Osteoblast (primary cell): ENCODE measurements around the gene ATP9A. TPM values are rescaled to one million over a fixed set of nuclear protein-coding genes. Genes with fewer than 3 reads are reported as not detected.

ENCODE experiments used
- DNase-seq: peaks from one replicate; pipeline ENCODE4 v3.0.0; 2011; ENCODE audit warnings: low spot score, mixed read lengths; ENCODE audit not compliant: insufficient read length; ENCODE audit errors: missing footprints
- H2AFZ ChIP-seq: 2 replicates; pipeline ENCODE4 v1.6.0; 2011; ENCODE audit warnings: mild to moderate bottlenecking, low read length
- H3K27ac ChIP-seq: 2 replicates; pipeline ENCODE4 v1.5.1; 2011; ENCODE audit warnings: mild to moderate bottlenecking, low read depth, low read length, moderate library complexity
- H3K27me3 ChIP-seq: 2 replicates; pipeline ENCODE4 v1.6.0; 2012; ENCODE audit warnings: mild to moderate bottlenecking, control low read depth, inconsistent platforms, low read length, moderate library complexity; ENCODE audit not compliant: insufficient read depth
- H3K36me3 ChIP-seq: 2 replicates; pipeline ENCODE4 v1.5.1; 2011; ENCODE audit warnings: mild to moderate bottlenecking, low read length, control low read depth, moderate library complexity; ENCODE audit not compliant: insufficient read depth
- H3K4me1 ChIP-seq: 2 replicates; pipeline ENCODE4 v1.5.1; 2011; ENCODE audit warnings: mild to moderate bottlenecking, low read length, control low read depth, moderate library complexity; ENCODE audit not compliant: insufficient read depth
- H3K4me2 ChIP-seq: 2 replicates; pipeline ENCODE4 v1.6.0; 2011; ENCODE audit warnings: mild to moderate bottlenecking, low read length; ENCODE audit not compliant: insufficient read depth
- H3K4me3 ChIP-seq: fragments of 200-600 bp; sonication (generic); 3 replicates; pipeline ENCODE4 v1.5.1; 2012; ENCODE audit warnings: mild to moderate bottlenecking, low read length, inconsistent platforms; ENCODE audit not compliant: insufficient read depth
- H3K79me2 ChIP-seq: 2 replicates; pipeline ENCODE4 v1.6.0; 2012; ENCODE audit warnings: mild to moderate bottlenecking, low read length, control low read depth, inconsistent platforms; ENCODE audit not compliant: insufficient read depth
- H3K9me3 ChIP-seq: 2 replicates; pipeline ENCODE4 v1.5.1; 2011; ENCODE audit warnings: low read depth, low read length, control low read depth
- H4K20me1 ChIP-seq: 2 replicates; pipeline ENCODE4 v1.6.0; 2012; ENCODE audit warnings: mild to moderate bottlenecking, low read length, control low read depth; ENCODE audit not compliant: insufficient read depth
- CTCF ChIP-seq: IDR thresholded peaks from 2 replicates; pipeline ENCODE4 v1.5.1; 2011; ENCODE audit warnings: mild to moderate bottlenecking, low read depth, low read length, moderate library complexity; ENCODE audit errors: extremely low read depth
- total RNA-seq: library from RNA; depleted of rRNA; stranded (reverse); fragments of >200 nt; gene quantifications from 2 replicates; pipeline ENCODE4 v1.2.3, GENCODE V29; 2012

The ATP9A gene
- total RNA-seq, 1 donor = 48.9 TPM

- H3K27ac ChIP-seq = no peak overlapping the region
- H4K20me1 ChIP-seq = no peaks in the 10 kb centered on the region
- H3K27me3 ChIP-seq = peaks cover 42% of the 10 kb centered on the region
- DNase-seq = no peak
- peaks cover 13% of the 10 kb centered on the region for H3K4me1 ChIP-seq
- H3K36me3 ChIP-seq = no peaks in the 10 kb centered on the region
- TF ChIP-seq CTCF = no peak
- no peaks in the 10 kb centered on the region for H3K9me3 ChIP-seq
- H3K4me2 ChIP-seq = no peak overlapping the region
- H3K79me2 ChIP-seq = no peaks in the 10 kb centered on the region
- no peak overlapping the region for H2AFZ ChIP-seq
- no peak overlapping the region for H3K4me3 ChIP-seq
These were observed 31.2 kb upstream of the ATP9A start for GRCh38 chr20:51799401-51799860.

- no peak for TF ChIP-seq CTCF
- no peaks in the 10 kb centered on the region for H3K79me2 ChIP-seq
- H2AFZ ChIP-seq = no peak overlapping the region
- H3K4me1 ChIP-seq = peaks cover 7% of the 10 kb centered on the region
- H3K9me3 ChIP-seq = no peaks in the 10 kb centered on the region
- DNase-seq = no peak
- H3K27me3 ChIP-seq = peaks cover 41% of the 10 kb centered on the region
- H3K27ac ChIP-seq = no peak overlapping the region
- no peak overlapping the region for H3K4me3 ChIP-seq
- no peaks in the 10 kb centered on the region for H4K20me1 ChIP-seq
- no peak overlapping the region for H3K4me2 ChIP-seq
- no peaks in the 10 kb centered on the region for H3K36me3 ChIP-seq
These were observed 29.3 kb upstream of the ATP9A start for GRCh38 chr20:51797357-51798025.

GRCh38 chr20:51796340-51796739 is 28.1 kb upstream of the ATP9A start:
- Histone ChIP-seq H2AFZ (no peak overlapping the region), H4K20me1 (no peaks in the 10 kb centered on the region), H3K27me3 (peaks cover 30% of the 10 kb centered on the region), H3K79me2 (no peaks in the 10 kb centered on the region), H3K4me2 (no peak overlapping the region), H3K9me3 (no peaks in the 10 kb centered on the region), H3K27ac (no peak overlapping the region), H3K36me3 (no peaks in the 10 kb centered on the region), H3K4me1 (peaks cover 6% of the 10 kb centered on the region), H3K4me3 (no peak overlapping the region)
- TF ChIP-seq CTCF = no peak
- DNase-seq = no peak

- Histone ChIP-seq H3K27me3 (peaks cover 3% of the 10 kb centered on the region), H3K4me1 (no peaks in the 10 kb centered on the region), H3K4me3 (no peak overlapping the region), H3K36me3 (no peaks in the 10 kb centered on the region), H2AFZ (no peak overlapping the region), H3K79me2 (no peaks in the 10 kb centered on the region), H3K27ac (no peak overlapping the region), H3K4me2 (no peak overlapping the region), H4K20me1 (no peaks in the 10 kb centered on the region), H3K9me3 (no peaks in the 10 kb centered on the region)
- no peak for TF ChIP-seq CTCF
- no peak for DNase-seq
These were observed 24.8 kb upstream of the ATP9A start for GRCh38 chr20:51792960-51793359.
